Fibroblast of lung (primary cell): ENCODE results near the gene FJX1.

ENCODE experiments used
- EZH2 ChIP-seq: IDR thresholded peaks from 2 replicates; pipeline ENCODE4 v1.5.1; 2012; ENCODE audit warnings: low read length, control low read depth, mild to moderate bottlenecking; ENCODE audit errors: missing control alignments
- TF ChIP-seq, protein P1 (sequence below), 2 donors: IDR thresholded peaks in 1 of 2; conservative IDR thresholded peaks in 1 of 2; 1 replicate in 1 of 2; 2 replicates in 1 of 2; pipeline ENCODE4 v1.5.1; 2011 to 2012; ENCODE audit warnings: low read length in 2 of 2, control low read depth in 1 of 2, inconsistent platforms in 1 of 2, low read depth in 1 of 2, mild to moderate bottlenecking in 1 of 2

DNA sequence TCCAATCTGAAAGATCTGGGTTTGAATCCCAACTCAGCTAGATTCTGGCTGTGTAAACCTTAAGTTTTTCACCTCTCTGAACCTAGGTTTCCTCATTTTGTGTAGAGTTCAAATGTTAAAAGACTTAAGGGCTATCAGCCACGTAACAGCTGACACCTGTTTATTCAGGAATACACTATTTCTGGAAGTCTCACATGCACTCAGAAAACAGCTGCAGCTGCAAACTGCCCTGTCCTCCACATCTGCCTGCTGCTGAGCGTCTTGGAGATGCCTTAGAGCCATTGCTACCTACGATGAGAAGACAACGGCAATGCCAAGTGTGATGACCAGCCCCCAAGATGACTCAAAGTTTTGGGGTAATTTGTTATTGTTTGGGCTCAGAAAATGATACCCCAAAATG, 37.6 kb downstream of the FJX1 start:
- TF ChIP-seq, protein P1, sequence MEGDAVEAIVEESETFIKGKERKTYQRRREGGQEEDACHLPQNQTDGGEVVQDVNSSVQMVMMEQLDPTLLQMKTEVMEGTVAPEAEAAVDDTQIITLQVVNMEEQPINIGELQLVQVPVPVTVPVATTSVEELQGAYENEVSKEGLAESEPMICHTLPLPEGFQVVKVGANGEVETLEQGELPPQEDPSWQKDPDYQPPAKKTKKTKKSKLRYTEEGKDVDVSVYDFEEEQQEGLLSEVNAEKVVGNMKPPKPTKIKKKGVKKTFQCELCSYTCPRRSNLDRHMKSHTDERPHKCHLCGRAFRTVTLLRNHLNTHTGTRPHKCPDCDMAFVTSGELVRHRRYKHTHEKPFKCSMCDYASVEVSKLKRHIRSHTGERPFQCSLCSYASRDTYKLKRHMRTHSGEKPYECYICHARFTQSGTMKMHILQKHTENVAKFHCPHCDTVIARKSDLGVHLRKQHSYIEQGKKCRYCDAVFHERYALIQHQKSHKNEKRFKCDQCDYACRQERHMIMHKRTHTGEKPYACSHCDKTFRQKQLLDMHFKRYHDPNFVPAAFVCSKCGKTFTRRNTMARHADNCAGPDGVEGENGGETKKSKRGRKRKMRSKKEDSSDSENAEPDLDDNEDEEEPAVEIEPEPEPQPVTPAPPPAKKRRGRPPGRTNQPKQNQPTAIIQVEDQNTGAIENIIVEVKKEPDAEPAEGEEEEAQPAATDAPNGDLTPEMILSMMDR (conservative IDR thresholded peaks at IDR 0.05 in 1 of 2, IDR thresholded peaks at IDR 0.05 in 1 of 2; ENCODE audit: low read depth in 1 of 2, low read length in 2 of 2): no peak
- no peak for TF ChIP-seq EZH2
